Heart left ventricle (tissue), 13 donors: ENCODE data around the gene CRYL1.

Experiments
- CTCF ChIP-seq, 12 donors: fragments of 200-600 bp; sonication (generic) in 4 of 12; IDR thresholded peaks; one replicate each; pipeline versions ENCODE4 v1.5.0 to v1.8.0; 2018 to 2022; ENCODE audit warnings: antibody characterized with exemption in 12 of 12, mild to moderate bottlenecking in 5 of 12
- POLR2A ChIP-seq, 2 donors: fragments of 450-650 bp; IDR thresholded peaks; one replicate each; pipeline ENCODE4 v1.6.1; 2017; ENCODE audit warnings: antibody characterized with exemption in 2 of 2, mild to moderate bottlenecking in 2 of 2, moderate library complexity in 2 of 2
- donor health status: ischemic (EF 13 %, LVEDD 7.1; RV severe dilation, severe dysfunction).
- donor health status: DM: no; HTN: yes; CAD: no.
- donor health status: DM: no; HTN: no; CAD: no.
- donor health status: ischemic (EF 25% LVEDD 6.9; RV normal size, moderate dysfunction).
- donor health status: ischemic (EF 25% LVEDD 5.7; RV mildly dilated, moderate dysfunction).
- donor health status: ischemic (EF 35%, LVEDD 5.7; RV mildly dilated, moderate dysfunction).
- donor health status: nonischemic (EF 11% LVEDD 7.7; RV severe dilation, severe dysfunction).
- donor health status: DM: yes; HTN: yes; CAD: no.
- donor health status: PGD.
- donor health status: ischemic (EF 29% LVEDD 5.4; RV normal size, mild dysfunction).
- donor health status: nonischemic (EF 23%, LVEDD 6.1; RV moderate dilation, normal function).

GRCh38 chr13:20369886-20370361 is 155.7 kb downstream of the CRYL1 start:
- TF ChIP-seq CTCF (IDR thresholded peaks at IDR 0.05) (no peak), POLR2A (IDR thresholded peaks at IDR 0.05) (no peak)
